AG09309 (cell line): Measurements from ENCODE around the gene P3H1.
"Not testable (repeated sequence)": the region's sequence is repeated elsewhere in the genome, so short reads cannot be mapped to it uniquely, and the experiment has no call there.

Experiments used
- DNase-seq: peaks from one replicate; pipeline ENCODE4 v3.0.0-alpha.2; 2010; ENCODE audit warnings: low read depth
- H3K4me3 ChIP-seq: 2 replicates; pipeline ENCODE4 v1.5.1; 2011; ENCODE audit warnings: mild to moderate bottlenecking, low read depth, low read length, moderate library complexity; ENCODE audit not compliant: control insufficient read depth
- CTCF ChIP-seq: IDR thresholded peaks from 2 replicates; pipeline ENCODE4 v1.5.1; 2011; ENCODE audit warnings: mild to moderate bottlenecking, low read depth, low read length, inconsistent platforms; ENCODE audit not compliant: insufficient read depth, control insufficient read depth; ENCODE audit errors: missing control alignments

P3H1 gene

GRCh38 chr1:42766741-42767509 lies at the start of gene P3H1, which contains the start of gene C1orf50:
Gene P3H1, minus strand, starts transcription at chr1:42767028. Its CDS starts 57 bp downstream, at chr1:42766971.
Gene C1orf50, plus strand, starts transcription at chr1:42767249. Its CDS starts 63 bp downstream, at chr1:42767312.
- peak; percentile 97 for DNase-seq
- no peak for TF ChIP-seq CTCF
- peak within 1 kb of the TSS; percentile 98 for H3K4me3 ChIP-seq

GRCh38 chr1:42815941-42816584 lies 49.2 kb upstream of the P3H1 start:
- DNase-seq, result no peak
- no peak for TF ChIP-seq CTCF
- H3K4me3 ChIP-seq, result peak overlapping the region; percentile 87

GRCh38 chr1:42814815-42815214 lies 48.0 kb upstream of the P3H1 start:
- not testable (repeated sequence) for DNase-seq, H3K4me3 ChIP-seq

- H3K4me3 ChIP-seq, result no peak overlapping the region
- TF ChIP-seq CTCF, result no peak
- DNase-seq, result no peak
These were observed 40.3 kb upstream of the P3H1 start for GRCh38 chr1:42807056-42807668.

GRCh38 chr1:42806593-42806992 lies 39.8 kb upstream of the P3H1 start:
- no peak for DNase-seq
- no peak overlapping the region for H3K4me3 ChIP-seq
- TF ChIP-seq CTCF, result no peak

GRCh38 chr1:42806171-42806570 lies 39.3 kb upstream of the P3H1 start:
- no peak for DNase-seq
- TF ChIP-seq CTCF, result no peak
- H3K4me3 ChIP-seq, result no peak overlapping the region
